RKO (cell line): ENCODE results near the gene ASCL5.

Experiments
- DNase-seq: peaks from one replicate; pipeline ENCODE4 v3.0.0-alpha.2; 2016; ENCODE audit warnings: low spot score

Gene ASCL5

GRCh38 chr1:201110616-201111015, 16.4 kb downstream of the ASCL5 start:
- DNase-seq, result no peak

GRCh38 chr1:201110138-201110537, 16.8 kb downstream of the ASCL5 start:
- DNase-seq, result no peak

GRCh38 chr1:201109651-201110050, 17.3 kb downstream of the ASCL5 start:
- no peak for DNase-seq

- DNase-seq, result no peak
These were observed 18.4 kb downstream of the ASCL5 start for GRCh38 chr1:201108614-201109013.

- no peak for DNase-seq
These were observed 21.3 kb downstream of the ASCL5 start for GRCh38 chr1:201105688-201106087.

- no peak for DNase-seq
These were observed 22.8 kb downstream of the ASCL5 start for GRCh38 chr1:201104141-201104540.

GRCh38 chr1:201103666-201104065, 23.3 kb downstream of the ASCL5 start:
- DNase-seq, result no peak

GRCh38 chr1:201100169-201100930, 26.6 kb downstream of the ASCL5 start:
- DNase-seq, result no peak

GRCh38 chr1:201098992-201099677, 27.8 kb downstream of the ASCL5 start:
- DNase-seq, result no peak

- DNase-seq, result no peak
These were observed 29.8 kb downstream of the ASCL5 start for GRCh38 chr1:201096977-201097856.

- no peak for DNase-seq
These were observed 30.9 kb downstream of the ASCL5 start for GRCh38 chr1:201096041-201096461.

GRCh38 chr1:201095581-201095980, 31.4 kb downstream of the ASCL5 start:
- no peak for DNase-seq

- no peak for DNase-seq
These were observed 32.2 kb downstream of the ASCL5 start for GRCh38 chr1:201094832-201095231.

- DNase-seq, result no peak
These were observed 33.0 kb downstream of the ASCL5 start for GRCh38 chr1:201093962-201094361.

- DNase-seq, result no peak
These were observed 33.4 kb downstream of the ASCL5 start for GRCh38 chr1:201093561-201093960.

GRCh38 chr1:201092738-201093137, 34.2 kb downstream of the ASCL5 start:
- no peak for DNase-seq

GRCh38 chr1:201091256-201091655, 35.7 kb downstream of the ASCL5 start:
- DNase-seq, result no peak

GRCh38 chr1:201090541-201090940, 36.4 kb downstream of the ASCL5 start:
- no peak for DNase-seq

- no peak for DNase-seq
These were observed 37.4 kb downstream of the ASCL5 start for GRCh38 chr1:201089596-201089995.

GRCh38 chr1:201088901-201089525, 38.0 kb downstream of the ASCL5 start:
- no peak for DNase-seq

GRCh38 chr1:201088395-201088794, 38.6 kb downstream of the ASCL5 start:
- DNase-seq, result no peak
